NCI-H345 treated with DMSO at 0.1 percent for 48 hours (cell line): ENCODE measurements around the gene CACNG4.

Experiments used
- DNase-seq: peaks from one replicate; lab custom pipeline; 2025; ENCODE audit not compliant: unreplicated experiment; lab: John Stamatoyannopoulos, UW

Gene CACNG4

DNA sequence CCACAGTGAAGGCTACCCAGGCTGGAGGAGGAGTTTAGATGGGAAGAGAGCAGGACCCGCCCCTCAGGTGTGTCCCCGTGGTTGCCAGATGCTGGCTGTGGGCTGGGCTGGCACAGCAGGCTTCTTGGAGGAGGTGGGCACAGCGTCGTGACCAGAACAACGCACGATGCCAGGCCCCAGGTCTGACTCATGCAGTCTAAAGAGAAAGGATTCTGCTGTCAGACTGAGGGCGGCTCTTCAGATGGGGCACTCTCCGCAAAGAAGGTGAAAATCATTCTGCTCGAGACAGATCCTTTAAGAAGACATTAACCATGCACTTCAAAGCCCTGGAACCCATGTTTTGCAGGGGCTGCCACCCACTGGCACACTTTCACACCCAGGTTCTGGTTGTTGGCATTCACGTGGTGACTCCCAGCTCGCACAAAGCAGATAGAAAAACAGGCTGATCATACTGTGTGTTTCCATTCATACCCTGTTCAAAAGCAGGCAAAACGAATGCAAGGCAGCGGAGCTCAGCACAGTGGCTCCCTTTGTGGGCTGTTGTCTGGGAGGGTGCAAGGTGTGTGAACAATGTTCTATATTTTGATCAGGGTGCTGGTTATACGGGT is 19.0 kb downstream of the CACNG4 start:
- DNase-seq: no peak

DNA sequence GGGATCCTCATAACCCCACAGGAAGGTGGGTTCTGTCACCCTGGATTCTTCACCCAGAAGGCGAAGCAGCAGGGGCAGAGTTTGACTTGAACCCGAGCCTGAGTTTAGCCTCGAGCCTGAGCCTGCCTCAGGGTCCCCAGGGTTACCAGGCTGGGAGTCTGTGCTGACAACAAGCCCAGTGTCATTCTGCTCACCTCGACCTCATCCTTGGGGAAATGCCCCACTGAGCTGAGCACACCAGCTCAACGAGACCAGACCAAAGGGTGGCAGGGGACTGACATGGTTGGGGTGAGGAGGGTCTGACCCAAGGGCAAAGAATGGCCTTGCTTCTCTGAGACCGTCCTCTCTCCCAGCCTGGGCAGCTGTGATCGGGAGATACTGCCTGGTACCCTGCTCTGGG is 20.2 kb downstream of the CACNG4 start:
- DNase-seq: no peak

DNA sequence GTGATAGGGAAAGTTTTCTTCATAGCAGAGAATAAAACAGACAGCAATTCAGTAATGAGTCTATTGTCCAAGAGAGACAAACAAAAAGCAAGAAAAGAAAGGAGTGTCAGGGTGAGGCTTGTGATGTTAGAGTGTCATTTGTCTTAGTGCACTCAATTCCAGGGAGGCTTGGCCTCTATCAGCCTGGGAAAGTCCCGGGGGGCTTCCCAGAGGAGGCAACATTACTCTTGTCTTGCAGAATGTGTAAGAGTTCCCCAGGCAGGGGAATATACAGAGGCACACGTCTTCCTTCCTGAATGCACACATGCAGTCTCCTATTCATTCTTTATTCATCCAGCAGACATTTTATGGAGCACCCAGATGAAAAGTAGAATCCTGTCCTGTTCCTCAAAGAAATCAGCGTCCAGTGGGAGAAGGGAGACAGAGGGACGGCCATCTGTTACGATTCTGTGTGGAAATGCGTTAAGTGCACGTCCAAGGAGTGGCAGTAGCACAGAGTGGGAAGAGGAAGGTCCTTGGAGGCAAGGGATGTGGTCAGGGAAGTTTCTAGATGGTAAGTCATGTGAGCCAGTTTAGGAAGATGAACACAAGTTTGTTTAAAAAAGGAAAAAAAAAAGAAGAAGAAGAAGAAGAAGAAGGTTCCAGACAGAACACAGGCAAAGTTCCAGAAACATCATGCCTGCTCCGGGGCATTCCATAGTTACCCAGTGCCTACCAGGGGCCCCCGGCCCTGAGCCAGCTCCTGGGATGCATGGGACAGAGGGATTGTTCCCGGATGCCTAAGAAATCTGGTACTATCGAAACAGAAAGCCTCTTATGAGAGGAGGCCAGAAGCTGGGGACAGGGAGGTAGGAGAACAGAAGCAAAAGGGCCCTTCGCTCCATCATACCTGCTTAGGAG is 21.1 kb downstream of the CACNG4 start:
- DNase-seq: no peak

DNA sequence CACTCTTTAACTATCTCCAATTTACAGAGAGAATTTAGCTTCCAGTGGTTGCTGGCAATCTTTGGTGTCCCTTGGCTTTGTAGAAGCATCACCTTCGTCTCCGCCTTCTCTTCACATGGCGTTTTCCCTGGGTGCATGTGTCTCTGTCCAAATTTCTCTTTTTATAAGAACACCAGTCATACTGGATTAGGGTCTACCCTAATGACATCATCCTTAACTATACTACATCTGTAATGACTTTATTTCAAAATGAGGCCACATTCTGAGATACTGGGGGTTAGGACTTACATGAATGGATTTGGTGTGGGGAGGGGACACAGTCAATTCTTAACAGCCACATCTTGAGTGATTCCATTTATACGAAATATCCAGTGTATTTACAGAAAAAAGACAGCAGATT is 22.2 kb downstream of the CACNG4 start:
- DNase-seq: no peak

DNA sequence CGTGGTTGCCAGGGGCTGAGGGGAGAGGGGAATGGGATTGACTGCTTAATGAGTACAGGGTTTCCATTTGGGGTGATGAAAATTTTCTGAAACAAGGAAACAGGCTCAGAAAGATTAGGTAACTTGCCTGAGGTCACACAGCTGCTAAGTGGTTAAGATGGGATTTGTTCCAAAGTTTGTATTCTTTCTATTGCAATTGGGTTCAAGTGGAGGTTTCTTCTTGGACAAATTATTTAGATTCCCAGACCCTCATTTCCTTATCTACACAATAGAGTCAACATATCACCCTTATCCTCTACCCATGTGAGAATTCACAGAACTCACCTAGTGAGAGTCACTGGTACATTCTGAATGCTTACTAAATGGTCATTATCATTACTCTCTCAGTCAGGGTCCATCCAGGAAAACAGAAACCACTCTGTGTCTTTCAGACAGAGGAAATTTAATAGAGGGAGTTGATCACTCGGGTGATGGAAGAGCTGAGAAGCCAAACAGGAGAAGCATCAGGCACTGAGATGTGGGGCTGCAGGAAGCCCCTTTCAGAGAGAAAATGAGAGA is 22.6 kb downstream of the CACNG4 start:
- no peak for DNase-seq

DNA sequence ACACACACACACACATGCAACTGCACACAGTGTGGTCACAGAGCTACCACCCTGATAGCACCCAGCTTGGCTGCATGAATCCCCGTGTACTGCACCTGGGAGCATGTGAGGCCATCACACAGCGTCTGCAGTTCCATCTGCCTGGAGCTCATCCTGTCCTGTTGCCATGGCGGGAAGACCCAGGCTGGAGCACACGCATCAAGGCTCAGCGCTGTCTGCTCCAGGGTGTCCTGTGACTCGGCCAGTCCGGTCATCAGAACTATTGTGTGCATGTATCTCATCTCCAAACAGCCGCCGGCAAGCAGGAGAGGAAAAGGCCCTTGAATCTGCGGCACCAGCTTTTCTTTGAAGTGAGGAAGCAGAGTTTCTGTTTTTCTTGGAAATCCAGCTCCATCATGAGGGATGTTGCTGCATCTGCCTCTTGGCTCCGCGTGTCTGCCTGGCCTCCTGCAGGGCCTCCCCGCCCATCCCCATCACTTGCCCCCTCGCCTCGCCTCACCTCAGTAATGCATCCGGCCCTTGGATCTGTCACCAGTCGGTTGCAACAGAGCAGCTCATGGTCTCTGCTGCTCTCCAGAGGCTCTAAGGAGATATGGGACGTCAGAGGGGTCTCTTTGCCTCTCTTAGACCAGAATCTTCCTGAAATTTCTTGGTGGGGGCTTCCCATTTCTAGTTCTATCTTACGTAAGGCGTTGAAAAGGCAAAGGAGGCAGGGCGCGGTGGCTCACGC is 23.7 kb downstream of the CACNG4 start:
- no peak for DNase-seq

DNA sequence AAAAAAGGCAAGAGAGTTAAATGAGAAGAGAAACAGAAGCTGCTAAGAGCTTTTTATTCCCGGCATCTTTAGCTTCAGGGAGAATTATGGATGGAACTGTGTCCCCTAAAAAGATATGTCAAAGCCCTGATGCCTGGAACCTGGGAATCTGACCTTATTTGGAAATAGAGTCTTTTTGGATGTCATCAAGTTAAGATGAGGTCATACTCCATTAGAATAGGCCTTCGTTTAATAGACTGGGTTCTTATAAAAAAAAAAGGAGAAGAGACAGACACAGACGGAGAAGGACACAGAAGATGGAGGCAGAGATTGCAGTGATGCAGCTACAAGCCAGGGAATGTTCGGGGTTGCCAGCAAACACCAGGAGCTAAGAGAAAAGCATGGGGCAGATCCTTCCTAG is 24.6 kb downstream of the CACNG4 start:
- no peak for DNase-seq

DNA sequence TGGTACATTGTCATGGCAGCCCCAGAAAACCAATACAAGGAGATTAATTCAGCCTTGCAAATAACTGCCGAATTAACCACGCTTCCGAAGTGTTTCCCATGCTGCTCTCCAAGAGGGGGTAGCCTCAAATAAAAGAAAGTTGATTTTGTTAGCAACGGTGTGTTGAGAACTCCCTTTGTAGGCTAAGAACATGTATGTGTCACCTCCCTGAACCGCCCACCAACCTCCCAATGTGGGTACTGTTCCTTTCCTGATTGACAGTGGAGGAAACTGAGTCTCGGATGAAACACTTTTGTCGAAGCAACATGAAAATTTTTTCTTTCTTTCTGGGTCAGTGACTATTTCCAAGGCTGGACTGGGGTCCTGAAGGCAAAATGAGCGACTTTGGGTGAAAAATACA is 25.1 kb downstream of the CACNG4 start:
- no peak for DNase-seq

DNA sequence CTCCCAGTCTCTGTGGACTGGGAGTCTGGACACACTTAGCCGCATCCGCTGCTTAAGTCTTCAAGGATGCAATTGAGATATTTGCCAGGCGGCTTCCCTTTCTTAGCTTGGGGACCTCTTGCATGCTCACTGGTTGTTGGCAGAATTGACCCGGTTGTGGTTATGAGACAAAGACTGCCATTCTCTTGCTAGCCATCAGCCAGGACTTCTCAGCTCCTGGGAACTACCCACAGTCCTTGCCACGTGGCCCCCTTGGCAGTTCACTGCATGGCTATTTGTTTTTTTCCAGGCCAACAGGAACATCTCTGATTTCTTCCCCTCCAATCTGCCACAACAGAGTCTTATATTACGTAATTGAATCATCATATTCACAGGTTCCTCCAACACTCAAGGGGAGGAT is 25.5 kb downstream of the CACNG4 start:
- DNase-seq: no peak

DNA sequence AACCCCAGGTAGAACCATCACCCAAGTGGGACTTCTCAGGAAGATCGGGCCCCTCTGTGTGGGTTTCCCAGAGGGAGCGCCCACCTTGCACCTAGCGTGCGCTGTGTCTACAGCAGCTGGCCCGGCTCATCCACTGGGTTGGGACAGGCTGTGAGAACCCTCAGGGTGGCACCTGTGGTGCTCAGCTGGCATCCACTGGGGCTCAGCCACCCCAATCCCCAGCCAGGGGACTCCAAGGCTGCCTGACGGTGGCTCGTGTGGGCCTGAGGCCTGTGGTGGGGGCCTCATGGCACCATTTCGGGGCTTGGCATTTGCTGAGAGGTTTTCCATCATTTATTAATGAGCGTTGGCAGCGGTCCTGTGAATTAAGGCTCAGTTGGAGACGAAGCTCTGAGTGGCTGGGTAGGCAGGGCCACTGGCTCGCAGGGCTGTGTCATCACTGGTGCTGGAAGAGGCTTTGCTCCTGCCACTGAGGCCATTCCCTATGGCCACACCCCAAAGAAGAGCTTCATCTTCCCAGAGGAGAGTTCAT is 28.5 kb downstream of the CACNG4 start:
- DNase-seq: no peak

DNA sequence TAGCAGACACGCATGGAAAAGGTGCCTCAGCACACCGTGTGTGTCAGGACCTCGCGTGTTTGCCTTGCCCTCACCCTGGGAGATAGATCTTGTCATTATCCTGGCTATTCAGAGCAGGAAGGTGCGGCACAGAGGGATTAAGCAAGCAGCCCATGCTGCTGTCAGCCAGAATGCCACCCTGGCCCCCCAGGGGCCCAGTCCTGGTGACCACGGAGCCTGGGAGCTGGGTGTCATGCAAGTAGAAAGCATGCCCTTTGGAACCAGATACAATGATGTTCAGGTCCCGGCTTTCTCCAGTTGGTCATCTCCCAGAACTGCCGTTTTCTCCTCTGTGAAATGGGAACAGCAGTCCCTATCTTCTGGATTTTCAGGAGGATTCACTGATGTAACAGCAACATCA is 29.9 kb downstream of the CACNG4 start:
- no peak for DNase-seq

DNA sequence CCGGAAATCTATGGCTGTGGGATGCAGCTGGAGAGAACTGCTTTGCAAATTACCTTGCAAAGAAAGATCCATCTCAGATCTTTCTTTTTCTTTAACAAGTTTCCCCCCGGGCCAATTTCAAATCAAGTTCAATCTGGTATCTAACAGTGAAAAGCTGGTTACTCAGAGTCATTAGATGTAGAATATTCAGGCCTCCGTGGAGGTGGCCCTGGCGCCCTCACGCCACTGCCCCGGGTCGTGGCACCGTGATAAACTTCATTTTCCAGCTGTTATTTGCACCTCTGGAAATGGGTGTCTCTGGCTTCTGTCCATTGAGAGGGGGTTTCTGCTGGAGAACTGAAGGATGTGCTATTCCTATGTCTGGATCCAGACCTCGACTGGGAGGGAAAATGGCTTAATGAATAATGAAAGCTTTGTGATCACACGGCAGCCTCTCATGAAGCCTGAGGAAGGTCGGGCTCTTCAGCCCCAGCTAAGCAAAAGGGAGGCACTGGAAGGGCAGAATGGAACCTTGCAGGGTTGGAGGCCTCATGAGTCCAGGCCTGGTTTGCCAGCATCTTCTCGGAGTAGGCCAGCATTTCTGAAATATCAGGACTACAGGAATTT is 30.5 kb downstream of the CACNG4 start:
- DNase-seq: no peak

DNA sequence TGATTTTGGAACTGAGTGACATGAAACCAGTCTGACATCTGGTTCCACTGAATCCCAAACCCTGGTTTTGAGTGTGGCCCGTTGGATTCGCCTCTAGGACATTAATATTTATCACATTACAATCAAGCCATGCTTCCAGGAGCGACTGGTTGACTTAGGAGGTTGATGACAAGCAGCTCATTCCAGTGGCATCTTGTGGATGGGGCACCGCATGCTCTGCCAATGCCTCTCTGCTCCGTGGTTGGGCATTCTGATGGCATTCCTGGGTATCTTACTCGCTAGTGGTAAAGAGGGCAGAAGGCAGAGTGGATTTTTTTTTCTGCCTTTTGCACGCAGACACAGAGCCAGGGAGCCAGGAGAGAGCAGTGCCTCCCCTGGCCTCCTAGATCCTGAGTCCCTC is 31.4 kb downstream of the CACNG4 start:
- DNase-seq: no peak

DNA sequence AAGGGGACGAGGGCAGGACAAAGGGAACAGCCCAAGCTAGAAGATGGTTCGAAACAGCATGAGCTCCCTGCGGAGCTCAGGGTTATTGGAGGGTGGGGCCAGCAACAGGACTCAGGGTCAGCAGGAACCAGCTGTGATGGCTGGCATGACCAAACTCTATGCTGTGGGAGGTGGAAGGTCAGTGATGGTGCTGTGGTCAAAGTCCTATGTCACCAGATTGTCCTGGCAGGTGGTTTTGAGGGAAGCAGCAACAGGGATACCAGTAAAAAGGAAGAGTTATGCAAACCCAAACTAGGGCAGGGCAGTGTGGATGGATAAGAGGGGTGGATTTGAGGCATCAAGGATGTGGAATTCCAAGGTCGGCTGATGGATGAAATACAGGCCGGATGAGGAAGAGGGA is 32.4 kb downstream of the CACNG4 start:
- DNase-seq: no peak

DNA sequence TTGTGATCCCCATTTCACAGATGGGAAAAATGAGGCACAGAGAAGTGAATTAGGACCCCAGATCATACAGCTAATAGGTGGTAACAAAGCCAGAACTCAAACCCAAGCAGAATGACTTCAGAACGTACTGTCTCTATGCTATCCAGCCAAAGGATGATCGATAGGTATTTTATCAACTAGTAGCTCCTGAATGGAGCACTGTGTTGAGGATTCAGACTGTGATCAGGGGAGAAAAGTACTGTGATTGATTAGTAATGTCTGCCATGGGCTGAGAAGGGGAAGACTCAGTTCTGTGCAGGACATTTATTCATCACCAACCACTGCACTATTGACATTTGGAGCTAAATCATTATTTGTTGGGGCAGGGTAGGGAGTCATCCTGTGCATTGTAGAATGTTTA is 38.7 kb downstream of the CACNG4 start:
- DNase-seq: no peak

DNA sequence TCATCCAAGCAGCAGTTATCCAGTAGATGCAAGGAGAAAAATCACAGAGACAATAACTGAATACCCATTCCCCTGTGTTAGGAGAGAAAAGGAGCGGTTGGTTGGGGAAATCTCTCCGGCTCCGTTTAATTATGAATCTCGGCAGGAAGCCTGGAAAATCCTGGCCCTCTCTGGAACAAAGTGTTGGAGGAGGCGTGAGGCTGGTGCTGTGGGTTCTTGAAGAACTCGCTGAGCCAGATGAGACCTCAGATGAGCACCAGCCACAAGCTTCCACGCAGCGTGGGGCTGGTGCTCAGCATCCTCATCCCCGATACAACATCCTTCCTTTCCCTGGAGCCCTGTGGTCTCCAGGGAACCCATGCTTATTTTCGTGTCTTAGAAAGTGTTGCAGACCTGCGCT is 39.7 kb downstream of the CACNG4 start:
- DNase-seq: no peak

DNA sequence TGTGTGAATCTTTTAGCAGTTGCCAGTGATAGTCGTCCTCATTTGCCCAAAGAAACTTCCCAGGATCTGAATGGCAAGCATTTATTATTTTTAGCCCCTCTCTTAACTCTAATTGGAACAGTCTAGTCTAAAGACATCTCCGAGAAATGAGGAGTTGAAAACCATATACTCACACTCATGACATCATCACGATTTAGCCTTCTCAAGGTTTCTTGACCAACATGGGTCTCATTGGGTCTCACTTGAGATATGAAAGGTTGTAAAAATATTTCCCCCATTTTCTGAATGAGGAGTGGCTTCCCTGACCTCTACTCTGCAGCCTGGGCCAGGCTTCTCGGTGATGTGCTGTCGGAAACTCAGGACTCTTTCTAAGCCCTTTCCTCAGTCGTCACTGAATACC is 42.8 kb downstream of the CACNG4 start:
- no peak for DNase-seq

DNA sequence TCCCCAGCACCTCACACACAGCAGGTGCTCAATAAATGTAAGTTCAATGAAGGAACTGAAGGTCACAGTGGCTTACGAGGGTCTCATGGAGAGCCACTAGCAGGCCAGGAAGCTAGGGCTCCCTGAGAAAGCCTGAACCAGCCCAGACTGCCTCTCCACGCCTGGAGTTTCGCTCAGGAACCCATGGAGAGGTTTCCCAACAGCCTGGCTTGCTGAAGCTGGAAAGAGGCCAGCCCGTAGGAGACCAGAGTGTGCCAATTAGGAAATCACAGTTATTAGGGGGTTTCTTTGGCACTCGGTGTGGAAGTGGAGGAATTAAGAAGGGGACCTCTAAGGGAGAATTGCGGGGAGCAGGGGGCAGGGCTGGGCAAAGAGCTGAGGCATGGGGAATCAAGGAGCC is 43.6 kb downstream of the CACNG4 start:
- DNase-seq: no peak

DNA sequence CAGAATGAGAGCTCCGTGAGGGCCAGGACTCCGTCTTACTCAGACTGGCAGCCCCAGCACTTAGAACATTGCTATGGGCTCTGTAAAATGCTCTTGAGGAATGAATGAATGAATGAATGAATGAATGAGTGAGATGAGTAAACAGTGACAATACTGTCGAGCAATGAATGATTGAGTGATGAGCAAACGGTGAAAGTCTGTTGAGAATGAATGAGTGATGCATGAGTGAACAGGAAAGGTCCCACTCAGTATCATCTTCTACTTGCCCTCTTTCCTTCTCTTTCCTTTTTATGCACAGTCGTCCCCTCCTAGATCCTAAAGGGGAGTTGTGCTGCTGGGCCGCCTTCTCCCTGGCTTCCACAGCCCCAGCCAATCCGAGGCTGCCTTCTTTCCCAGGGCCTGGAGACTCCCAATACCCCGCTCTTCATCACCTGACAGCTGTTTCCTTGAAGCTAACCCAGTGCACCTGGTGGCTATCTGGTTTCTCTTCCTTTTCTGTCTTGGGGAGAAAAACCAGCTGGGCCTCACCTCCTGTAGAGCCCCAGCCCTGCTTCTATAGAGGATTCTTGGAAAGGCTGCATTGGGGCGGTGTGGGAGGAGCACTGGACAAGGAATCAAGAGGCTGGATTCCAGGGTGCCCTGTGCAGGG is 47.1 kb downstream of the CACNG4 start:
- no peak for DNase-seq

DNA sequence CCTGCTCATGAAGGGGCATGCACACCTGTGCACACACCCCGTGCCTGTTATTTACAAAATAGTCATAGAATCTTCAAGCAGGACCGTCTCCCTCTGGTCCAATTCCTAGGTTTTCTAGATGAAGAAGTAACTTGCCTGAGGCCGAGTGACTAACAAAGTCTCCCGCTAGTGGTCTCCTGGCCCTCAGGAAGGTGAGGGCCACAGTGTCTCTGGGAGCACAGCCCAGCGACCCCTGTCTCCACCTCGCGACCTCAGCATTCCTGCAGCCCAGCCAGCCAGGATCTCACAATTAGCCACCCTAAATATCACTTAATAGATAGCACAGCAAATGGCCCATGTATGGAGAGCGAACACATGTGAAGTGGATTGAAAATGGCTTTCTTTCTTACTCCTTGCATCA is 49.4 kb downstream of the CACNG4 start:
- DNase-seq: no peak

DNA sequence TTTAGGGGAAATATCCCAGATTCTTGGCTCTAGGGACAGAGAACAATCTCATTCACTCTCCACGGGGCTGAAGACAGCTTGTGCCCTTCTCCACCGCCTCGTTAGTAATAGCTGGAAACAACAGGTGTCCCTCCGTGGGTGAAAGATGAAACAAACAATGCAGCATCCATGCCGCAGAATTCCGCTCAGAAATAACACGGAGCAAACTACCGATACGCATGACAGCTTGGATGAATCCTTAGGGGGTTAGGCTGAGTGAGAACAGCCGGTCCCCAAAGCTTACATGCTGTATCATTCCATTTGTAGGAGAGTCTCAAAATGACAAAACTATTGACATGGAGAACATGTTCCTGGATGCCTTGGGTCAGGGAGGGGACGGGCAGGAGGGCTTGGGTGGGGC is 50.5 kb downstream of the CACNG4 start:
- DNase-seq: no peak
